ENCODE data around the gene SLFN14.

- TF ChIP-seq CTCF (IDR thresholded peaks at IDR 0.05), result no peak
- TF ChIP-seq POLR2A (IDR thresholded peaks at IDR 0.05), result no peak
These were observed 12.3 kb downstream of the SLFN14 start for GRCh38 chr17:35548208-35548810.
